ENCODE data around the gene CBY1. TPM values are rescaled to one million over a fixed set of nuclear protein-coding genes. Genes with fewer than 3 reads are reported as not detected.

CBY1 gene
- total RNA-seq, 1 donor from 2014 or later: 30.8 TPM

DNA sequence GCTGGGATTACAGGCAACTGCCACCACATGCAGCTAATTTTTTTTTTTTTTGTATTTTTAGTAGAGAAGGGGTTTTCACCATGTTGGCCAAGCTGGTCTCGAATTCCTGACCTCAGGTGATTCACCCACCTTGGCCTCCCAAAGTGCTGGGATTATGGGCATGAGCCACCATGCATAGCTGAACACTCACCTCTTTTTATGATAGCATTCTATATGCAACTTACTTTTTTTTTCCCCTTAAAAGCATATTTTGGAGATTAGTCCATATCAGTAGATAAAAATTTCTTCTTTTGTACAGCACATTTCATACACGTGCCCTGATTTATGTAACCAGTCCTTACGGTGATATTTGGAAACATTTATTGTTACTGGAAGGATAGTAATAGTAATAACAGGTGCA, 63.9 kb downstream of the CBY1 start:
- no peak for ATAC-seq
- H3K36me3 ChIP-seq: peaks cover 92% of the 10 kb centered on the region

DNA sequence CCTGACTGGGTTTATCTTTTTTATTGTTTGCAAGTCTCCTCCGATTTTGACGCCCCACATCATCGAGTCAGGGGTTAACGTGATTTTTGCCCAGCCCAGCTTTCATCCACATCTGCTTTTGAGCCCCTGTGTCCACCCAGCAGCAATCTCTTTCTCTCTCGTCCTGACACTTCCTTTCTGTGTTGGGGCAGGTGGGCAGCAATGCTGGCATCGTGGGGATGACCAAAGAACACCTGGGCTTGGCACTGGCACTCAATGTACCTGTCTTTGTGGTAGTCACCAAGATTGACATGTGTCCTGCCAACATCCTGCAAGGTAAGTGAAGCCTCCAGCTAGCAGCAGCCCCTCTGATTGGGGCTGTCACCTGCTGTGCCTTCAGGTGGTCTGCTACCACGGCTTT, 65.1 kb downstream of the CBY1 start:
- Histone ChIP-seq H3K4me1 (peaks cover 15% of the 10 kb centered on the region), H3K27ac (no peak overlapping the region), H3K4me3 (no peak overlapping the region), H3K27me3 (ENCODE audit: low read depth) (no peaks in the 10 kb centered on the region), H3K36me3 (peaks cover 92% of the 10 kb centered on the region), H3K9me3 (no peaks in the 10 kb centered on the region)
- DNase-seq (no peak), ATAC-seq (no peak)
- intact Hi-C loops (cut with DNase I): no loop called here
- no peak for TF ChIP-seq CTCF (IDR thresholded peaks at IDR 0.05)

More for the DNA sequence above, 63.9 kb downstream of the CBY1 start:
- H3K4me3 ChIP-seq: no peak overlapping the region
- H3K9me3 ChIP-seq: no peaks in the 10 kb centered on the region
- H3K4me1 ChIP-seq: peaks cover 17% of the 10 kb centered on the region
- no peaks in the 10 kb centered on the region for H3K27me3 ChIP-seq (ENCODE audit: low read depth)
- no peak overlapping the region for H3K27ac ChIP-seq
- no peak for DNase-seq
- intact Hi-C loops (cut with DNase I): no loop called here
- no peak for TF ChIP-seq CTCF (IDR thresholded peaks at IDR 0.05)

Other genes starting within 250 kb of the CBY1 start
- not detected for gene KCNJ4, start 201.4 kb upstream of the CBY1 start, total RNA-seq
- 8.3 TPM for gene KDELR3, start 188.5 kb upstream of the CBY1 start, total RNA-seq
- gene DDX17, start 150.3 kb upstream of the CBY1 start, total RNA-seq: 457 TPM
- gene DMC1, start 86.5 kb upstream of the CBY1 start, total RNA-seq: 0.97 TPM
- 3.4 TPM for gene FAM227A, start 246 bp upstream of the CBY1 start, total RNA-seq
- gene TOMM22, start 25.3 kb downstream of the CBY1 start, total RNA-seq: 42.2 TPM
- 44.7 TPM for gene JOSD1, start 44.3 kb downstream of the CBY1 start, total RNA-seq
- 66.7 TPM for gene GTPBP1, start 49.3 kb downstream of the CBY1 start, total RNA-seq
- gene SUN2, start 99.4 kb downstream of the CBY1 start, total RNA-seq: 209 TPM
- gene DNAL4, start 137.5 kb downstream of the CBY1 start, total RNA-seq: 21.3 TPM
- 5.1 TPM for gene NPTXR, start 187.4 kb downstream of the CBY1 start, total RNA-seq
- gene CBX6, start 215.6 kb downstream of the CBY1 start, total RNA-seq: 54.7 TPM

All from lower lobe of right lung (tissue), 2 donors.